Upper lobe of left lung (tissue), 4 donors: ENCODE results near the gene KASH5.
"Not testable (repeated sequence)": the region's sequence is repeated elsewhere in the genome, so short reads cannot be mapped to it uniquely, and the experiment has no call there.

Source experiments
- EP300 ChIP-seq, 4 donors: sonication (generic); formaldehyde crosslinking; IDR thresholded peaks; one replicate each; pipeline ENCODE4 v1.5.1; 2017; ENCODE audit warnings: antibody characterized with exemption in 4 of 4, control low read depth in 2 of 4
- POLR2A ChIP-seq, 4 donors: fragments of 450-650 bp; IDR thresholded peaks; one replicate each; pipeline ENCODE4 v1.5.1; 2016 to 2017; ENCODE audit warnings: antibody characterized with exemption in 4 of 4, mild to moderate bottlenecking in 2 of 4
- TF ChIP-seq, protein P1 (sequence below), 6 experiments: fragments of 450-650 bp in 4 of 6; fragments of 200-600 bp in 2 of 6; sonication (generic) in 2 of 6; IDR thresholded peaks; one replicate each; pipeline ENCODE4 v1.5.1; 2016 to 2019; ENCODE audit warnings: antibody characterized with exemption in 6 of 6

GRCh38 chr19:49373174-49373573, 14.9 kb upstream of the KASH5 start:
- TF ChIP-seq, protein P1, sequence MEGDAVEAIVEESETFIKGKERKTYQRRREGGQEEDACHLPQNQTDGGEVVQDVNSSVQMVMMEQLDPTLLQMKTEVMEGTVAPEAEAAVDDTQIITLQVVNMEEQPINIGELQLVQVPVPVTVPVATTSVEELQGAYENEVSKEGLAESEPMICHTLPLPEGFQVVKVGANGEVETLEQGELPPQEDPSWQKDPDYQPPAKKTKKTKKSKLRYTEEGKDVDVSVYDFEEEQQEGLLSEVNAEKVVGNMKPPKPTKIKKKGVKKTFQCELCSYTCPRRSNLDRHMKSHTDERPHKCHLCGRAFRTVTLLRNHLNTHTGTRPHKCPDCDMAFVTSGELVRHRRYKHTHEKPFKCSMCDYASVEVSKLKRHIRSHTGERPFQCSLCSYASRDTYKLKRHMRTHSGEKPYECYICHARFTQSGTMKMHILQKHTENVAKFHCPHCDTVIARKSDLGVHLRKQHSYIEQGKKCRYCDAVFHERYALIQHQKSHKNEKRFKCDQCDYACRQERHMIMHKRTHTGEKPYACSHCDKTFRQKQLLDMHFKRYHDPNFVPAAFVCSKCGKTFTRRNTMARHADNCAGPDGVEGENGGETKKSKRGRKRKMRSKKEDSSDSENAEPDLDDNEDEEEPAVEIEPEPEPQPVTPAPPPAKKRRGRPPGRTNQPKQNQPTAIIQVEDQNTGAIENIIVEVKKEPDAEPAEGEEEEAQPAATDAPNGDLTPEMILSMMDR (IDR thresholded peaks at IDR 0.05), result not testable (repeated sequence)
- not testable (repeated sequence) for TF ChIP-seq POLR2A, EP300 (IDR thresholded peaks at IDR 0.05)
